ENCODE results near the gene RIMBP2.
"Not testable (repeated sequence)": the region's sequence is repeated elsewhere in the genome, so short reads cannot be mapped to it uniquely, and the experiment has no call there.

The RIMBP2 gene

DNA sequence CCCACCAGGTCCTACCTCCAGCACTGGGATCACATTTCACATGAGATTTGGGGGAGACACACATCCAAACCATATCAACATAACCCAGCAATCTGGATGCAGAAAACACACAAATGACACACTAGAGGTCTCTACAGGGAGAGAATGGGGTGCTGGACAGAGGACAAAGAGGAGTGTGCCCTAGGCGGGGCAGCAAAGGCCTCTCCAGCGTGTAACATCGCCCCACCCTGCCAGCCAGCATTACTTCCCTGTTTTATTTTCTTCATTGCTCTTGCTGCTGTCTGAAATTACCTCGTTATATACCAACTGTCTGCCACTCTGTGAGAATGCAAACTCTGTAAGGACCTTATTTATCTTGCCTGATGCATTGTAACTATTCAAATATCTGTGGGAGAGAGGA is 61.1 kb downstream of the RIMBP2 start:
- DNase-seq: no peak

DNA sequence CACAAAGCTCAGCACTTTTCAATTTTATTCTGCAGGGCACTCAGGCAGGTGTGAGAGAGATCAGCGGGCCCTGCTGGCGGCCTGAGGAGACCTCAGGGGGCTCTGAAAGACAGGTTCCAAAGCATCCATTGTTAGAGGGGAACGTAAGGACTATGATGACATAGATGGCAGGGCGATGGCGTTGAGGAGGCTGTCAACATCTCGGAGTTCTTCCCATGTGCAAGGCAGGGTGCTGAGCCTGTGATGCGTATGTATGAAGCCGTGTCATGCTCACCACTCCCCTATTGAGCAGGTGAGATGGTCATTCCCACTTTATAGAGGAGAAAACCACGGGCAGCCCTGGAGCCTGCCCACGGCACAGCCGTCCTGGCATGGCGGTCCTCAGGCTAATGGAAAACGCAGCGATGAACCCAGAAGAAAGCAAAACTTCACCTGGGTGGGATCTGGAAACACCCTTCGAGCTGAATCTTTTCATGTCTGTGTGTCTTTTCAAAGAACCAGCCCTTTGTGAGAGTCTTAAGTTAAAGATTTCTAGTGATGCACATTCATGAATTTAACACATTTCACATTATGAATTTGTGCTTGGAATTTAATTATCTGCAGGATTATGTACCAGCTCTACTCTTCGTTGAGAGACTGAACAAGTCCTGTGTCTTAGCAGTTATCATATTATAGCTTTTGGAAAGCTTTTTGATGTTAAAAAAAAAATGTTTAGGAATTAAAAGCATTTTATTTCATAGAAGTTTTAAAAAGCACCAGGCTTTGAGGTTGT is 64.7 kb downstream of the RIMBP2 start:
- no peak for DNase-seq

- no peak for DNase-seq
Measured at GRCh38 chr12:130650131-130650530, 66.0 kb downstream of the RIMBP2 start.

- no peak for DNase-seq
Measured at GRCh38 chr12:130649101-130650045, 66.7 kb downstream of the RIMBP2 start.

DNA sequence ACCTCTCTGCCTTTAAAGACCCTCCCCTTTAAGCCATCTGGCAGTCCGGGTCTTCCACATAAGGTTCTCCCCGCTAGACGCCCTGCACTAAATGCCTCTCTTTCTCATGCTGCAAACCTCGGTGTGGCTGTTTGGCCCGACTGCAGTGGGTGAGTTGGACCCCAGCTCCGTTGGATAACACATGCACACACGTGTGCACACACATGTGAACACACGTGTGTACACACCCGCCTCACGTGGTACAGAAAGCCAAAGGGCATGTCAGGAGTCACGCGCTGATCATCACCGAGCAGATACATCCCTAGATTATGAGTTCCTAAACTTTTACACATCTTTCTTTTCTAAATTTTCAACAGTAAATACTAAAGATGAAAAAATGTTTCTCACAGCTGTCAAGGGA is 68.3 kb downstream of the RIMBP2 start:
- no peak for DNase-seq

GRCh38 chr12:130646716-130647370 is 69.3 kb downstream of the RIMBP2 start:
- DNase-seq: no peak

DNA sequence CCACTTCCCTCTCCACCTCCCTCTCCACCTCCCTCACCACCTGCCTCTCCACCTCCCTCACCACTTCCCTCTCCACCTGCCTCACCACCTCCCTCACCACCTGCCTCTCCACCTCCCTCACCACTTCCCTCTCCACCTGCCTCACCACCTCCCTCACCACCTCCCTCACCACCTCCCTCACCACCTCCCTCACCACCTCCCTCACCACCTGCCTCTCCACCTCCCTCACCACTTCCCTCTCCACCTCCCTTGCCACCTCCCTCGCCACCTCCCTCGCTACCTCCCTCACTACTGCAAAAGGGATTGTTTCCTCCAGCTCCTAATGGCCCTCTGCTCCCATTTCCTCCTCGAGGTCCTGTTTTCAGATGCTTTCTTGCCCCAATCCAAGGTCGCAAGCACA is 69.9 kb downstream of the RIMBP2 start:
- not testable (repeated sequence) for DNase-seq

DNA sequence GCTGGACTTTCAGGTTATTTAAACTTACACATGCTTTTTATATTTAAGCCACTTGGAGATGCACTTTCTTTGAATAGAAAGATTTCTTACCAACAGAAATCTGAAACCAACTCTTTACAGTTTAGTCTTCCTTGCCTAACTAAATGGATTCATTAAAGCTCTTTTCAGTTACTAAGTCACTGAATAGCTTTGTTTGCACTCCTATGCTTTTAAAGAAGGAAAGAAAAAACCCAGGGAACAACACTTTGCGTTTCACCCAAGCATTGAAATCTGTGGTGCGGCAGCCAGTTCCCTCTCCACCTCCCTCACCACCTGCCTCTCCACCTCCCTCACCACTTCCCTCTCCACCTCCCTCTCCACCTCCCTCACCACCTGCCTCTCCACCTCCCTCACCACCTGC is 70.3 kb downstream of the RIMBP2 start:
- DNase-seq: no peak

- no peak for DNase-seq
Measured at GRCh38 chr12:130644566-130644965, 71.5 kb downstream of the RIMBP2 start.

- no peak for DNase-seq
Measured at GRCh38 chr12:130644146-130644545, 72.0 kb downstream of the RIMBP2 start.

- DNase-seq: no peak
Measured at GRCh38 chr12:130642856-130643255, 73.2 kb downstream of the RIMBP2 start.

DNA sequence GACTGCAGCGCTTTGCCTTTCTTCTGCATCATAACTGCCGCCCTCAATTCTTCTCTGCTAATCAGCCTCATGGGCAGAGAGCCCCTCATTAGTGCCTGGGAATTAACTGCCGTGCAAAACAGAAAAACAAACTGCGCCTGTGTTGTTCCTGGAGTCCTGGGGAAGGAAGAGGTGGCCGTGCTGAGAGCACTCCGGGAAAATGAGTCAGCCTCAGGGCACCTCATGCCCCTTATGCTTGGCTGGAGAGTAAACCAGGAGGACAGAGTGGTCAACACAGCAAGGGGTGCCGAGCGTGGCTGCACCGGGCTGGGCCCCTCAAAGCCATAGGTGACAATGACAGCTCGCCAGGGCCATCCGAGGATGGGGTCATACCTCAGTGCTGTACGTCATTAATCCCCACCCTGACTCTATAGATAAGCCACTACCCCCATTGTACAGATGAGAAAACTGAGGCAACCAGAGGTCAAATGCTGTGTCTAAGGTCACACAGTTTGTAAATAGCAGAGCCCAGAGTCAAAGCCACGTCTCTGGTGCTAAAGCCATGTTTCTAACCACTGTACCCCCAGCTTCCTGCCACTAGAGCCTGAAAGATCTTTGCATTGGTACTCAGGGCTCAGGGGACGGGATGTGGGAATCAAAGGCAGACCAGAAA is 74.4 kb downstream of the RIMBP2 start:
- no peak for DNase-seq

DNA sequence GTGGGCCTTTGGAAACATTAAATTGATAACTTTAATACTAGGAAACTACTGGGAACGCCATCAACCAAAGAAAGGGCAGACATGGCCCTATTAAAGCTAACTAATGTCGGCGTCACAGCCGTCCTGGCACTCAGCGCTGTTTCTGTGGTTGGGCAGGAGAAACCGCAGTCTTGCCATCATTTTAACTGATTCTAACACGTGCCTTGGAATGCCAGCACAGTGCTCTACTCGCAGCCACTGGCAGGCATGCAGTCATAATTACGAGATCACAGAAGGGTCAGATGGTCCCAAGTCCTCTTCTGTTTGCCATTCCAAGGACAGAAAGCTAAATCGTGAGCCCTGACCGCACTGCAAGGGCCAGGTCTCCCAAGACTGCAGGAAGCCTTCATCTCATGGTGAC is 75.2 kb downstream of the RIMBP2 start:
- no peak for DNase-seq

- no peak for DNase-seq
Measured at GRCh38 chr12:130640496-130640895, 75.6 kb downstream of the RIMBP2 start.

- no peak for DNase-seq
Measured at GRCh38 chr12:130639476-130640424, 76.3 kb downstream of the RIMBP2 start.

DNA sequence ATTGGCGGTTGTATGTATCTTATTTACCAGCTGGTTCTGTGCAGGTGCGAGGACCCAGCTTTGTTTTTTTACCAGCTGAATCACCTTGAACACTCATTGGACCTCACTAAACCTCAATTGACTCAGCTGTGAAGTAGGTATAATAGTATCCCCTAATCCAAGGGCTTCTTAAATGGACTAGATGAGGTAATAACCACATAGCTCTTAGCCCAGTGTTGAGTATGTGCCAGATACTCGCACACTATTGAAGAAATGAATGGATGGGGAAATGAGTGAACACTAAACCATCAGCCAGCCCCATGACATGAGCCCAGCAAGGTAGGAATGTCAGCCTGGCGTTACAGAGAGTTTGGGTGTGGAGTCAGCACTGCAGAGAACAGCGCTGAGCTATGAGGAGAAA is 79.7 kb downstream of the RIMBP2 start:
- DNase-seq: no peak

GRCh38 chr12:130634866-130635265 is 81.2 kb downstream of the RIMBP2 start:
- no peak for DNase-seq

GRCh38 chr12:130633771-130634170 is 82.3 kb downstream of the RIMBP2 start:
- DNase-seq: no peak

GRCh38 chr12:130632642-130633041 is 83.5 kb downstream of the RIMBP2 start:
- no peak for DNase-seq

DNA sequence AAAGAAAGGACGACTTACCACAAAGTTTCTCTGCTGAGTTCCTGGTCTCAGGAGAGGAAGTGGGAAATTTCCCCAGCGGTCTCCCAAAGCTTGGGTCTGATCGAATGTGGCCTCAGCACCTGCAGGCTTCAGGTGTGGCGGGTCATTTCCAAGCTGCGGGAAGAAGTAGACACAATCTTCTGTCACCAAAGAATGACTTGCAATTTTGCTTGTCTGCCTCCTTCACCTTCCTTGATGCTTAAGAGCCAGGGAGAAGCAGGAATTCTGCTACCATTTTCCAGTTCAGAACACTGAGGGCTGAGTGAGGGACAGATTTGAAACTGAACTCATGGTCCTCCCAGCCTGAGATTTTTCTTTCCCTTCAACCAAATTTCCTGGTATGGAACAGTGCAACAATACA is 87.8 kb downstream of the RIMBP2 start:
- DNase-seq: no peak

DNA sequence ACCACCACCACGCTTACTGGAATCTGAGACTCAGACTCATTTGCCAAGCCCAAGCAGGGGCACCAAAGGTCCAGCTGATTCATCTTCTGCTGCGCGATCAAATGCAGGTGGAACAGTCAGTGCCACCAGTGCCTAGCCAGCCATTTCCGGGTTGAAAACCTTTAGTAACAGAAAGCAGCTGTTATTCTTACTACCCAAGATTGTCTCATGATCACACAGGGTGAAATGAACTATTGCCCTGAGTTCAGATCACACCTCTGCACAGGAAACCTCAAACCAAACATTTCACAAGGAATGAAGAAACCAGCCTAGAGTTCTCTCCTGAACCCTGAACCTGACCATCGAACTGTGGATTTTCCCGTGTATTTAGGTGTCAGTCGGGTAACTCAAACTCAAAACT is 88.9 kb downstream of the RIMBP2 start:
- DNase-seq: no peak

- no peak for DNase-seq
Measured at GRCh38 chr12:130626601-130627000, 89.5 kb downstream of the RIMBP2 start.
